PC-3 (cell line): ENCODE data around the gene RIMBP2. TPM values are rescaled to one million over a fixed set of nuclear protein-coding genes. Genes with fewer than 3 reads are reported as not detected.

Experiments used
- ATAC-seq: fragments of 200-7000 bp; cut with Tn5 transposase; 2 replicates; pipeline ENCODE4 v1.9.1; 2020; ENCODE audit warnings: mild to moderate bottlenecking, moderate library complexity
- BruUV-seq: library from RNA; stranded (reverse); fragments of 400-500 nt; replicated peaks from 2 replicates; lab custom pipeline; 2021; lab: Mats Ljungman, UMichigan
- CTCF ChIA-PET: fragments of 300-600 bp; sonication (Branson Sonifier 250); formaldehyde crosslinking; loops from one replicate; lab custom pipeline; 2022; ENCODE audit warnings: antibody characterized with exemption; lab: Charles Lee
- POLR2A ChIA-PET: fragments of 300-600 bp; sonication (Branson Sonifier 250); formaldehyde crosslinking; loops from one replicate; lab custom pipeline; 2022; ENCODE audit warnings: antibody characterized with exemption; ENCODE audit not compliant: unreplicated experiment; lab: Charles Lee
- DNase-seq: peaks from one replicate; pipeline ENCODE4 v3.0.0-alpha.2; 2015
- H2AFZ ChIP-seq: fragments of 300-600 bp; sonication (generic); 2 replicates; pipeline ENCODE4 v1.6.0; 2016; ENCODE audit warnings: antibody characterized with exemption, low read length
- H3F3A ChIP-seq: fragments of 300-600 bp; sonication (generic); one replicate; pipeline ENCODE4 v1.6.0; 2017; ENCODE audit warnings: antibody characterized with exemption, low read length, control low read depth, mild to moderate bottlenecking; ENCODE audit not compliant: unreplicated experiment
- H3K27ac ChIP-seq: fragments of 300-600 bp; sonication (generic); 2 replicates; pipeline ENCODE4 v1.5.1; 2016; ENCODE audit warnings: mild to moderate bottlenecking, low read length
- H3K27me3 ChIP-seq: fragments of 300-600 bp; sonication (generic); 2 replicates; pipeline ENCODE4 v1.6.1; 2016; ENCODE audit warnings: low read length, mixed read lengths
- H3K36me3 ChIP-seq: fragments of 300-600 bp; sonication (generic); 2 replicates; pipeline ENCODE4 v1.6.1; 2016; ENCODE audit warnings: low read depth, mixed run types, low read length, mixed read lengths
- H3K4me1 ChIP-seq: fragments of 300-600 bp; sonication (generic); 2 replicates; pipeline ENCODE4 v1.5.1; 2016; ENCODE audit warnings: low read length; ENCODE audit not compliant: insufficient read depth
- H3K4me2 ChIP-seq: fragments of 300-600 bp; sonication (generic); 2 replicates; pipeline ENCODE4 v1.6.0; 2016; ENCODE audit warnings: low read length
- H3K4me3 ChIP-seq: fragments of 300-600 bp; sonication (generic); 2 replicates; pipeline ENCODE4 v1.5.1; 2016; ENCODE audit warnings: mild to moderate bottlenecking, low read length, mixed read lengths
- H3K79me2 ChIP-seq: fragments of 300-600 bp; sonication (generic); 2 replicates; pipeline ENCODE4 v1.6.1; 2017; ENCODE audit warnings: low read length, mixed read lengths
- H3K9ac ChIP-seq: fragments of 300-600 bp; sonication (generic); 2 replicates; pipeline ENCODE4 v1.6.0; 2016; ENCODE audit warnings: mild to moderate bottlenecking, low read length
- H3K9me2 ChIP-seq: fragments of 300-600 bp; sonication (generic); replicated peaks from 2 replicates; pipeline ENCODE4 v1.6.1; 2016; ENCODE audit warnings: mixed run types, low read length, mixed read lengths
- H3K9me3 ChIP-seq: fragments of 300-600 bp; sonication (generic); 2 replicates; pipeline ENCODE4 v1.6.1; 2016; ENCODE audit warnings: low read length, mixed read lengths
- H4K20me1 ChIP-seq: fragments of 300-600 bp; sonication (generic); 2 replicates; pipeline ENCODE4 v1.6.1; 2016; ENCODE audit warnings: low read length, mixed read lengths
- EZH2 ChIP-seq: fragments of 300-600 bp; sonication (generic); IDR thresholded peaks from one replicate; pipeline ENCODE4 v1.6.1; 2017; ENCODE audit warnings: antibody characterized with exemption, mild to moderate bottlenecking, low read length; ENCODE audit not compliant: unreplicated experiment
- EZH2phosphoT487 ChIP-seq: fragments of 300-600 bp; sonication (generic); IDR thresholded peaks from 2 replicates; pipeline ENCODE4 v1.6.1; 2018; ENCODE audit warnings: mild to moderate bottlenecking, antibody characterized with exemption, low read length, borderline replicate concordance
- intact Hi-C: fragments of 100-400 bp; cut with micrococcal nuclease; formaldehyde crosslinking; loops from 2 replicates; pipeline ENCODE4 v1.9.0; 2023
- total RNA-seq: library from RNA; depleted of rRNA; stranded (reverse); fragments of >200 nt; gene quantifications from 2 replicates; pipeline ENCODE4 v1.2.3, GENCODE V29; 2014
- TF ChIP-seq, protein P1 (sequence below): fragments of 300-600 bp; sonication (generic); conservative IDR thresholded peaks from 2 replicates; pipeline ENCODE4 v1.5.1; 2017; ENCODE audit warnings: antibody characterized with exemption, low read depth, mild to moderate bottlenecking, low read length

Gene RIMBP2
- total RNA-seq, 1 experiment from 2014 or later: not detected

DNA sequence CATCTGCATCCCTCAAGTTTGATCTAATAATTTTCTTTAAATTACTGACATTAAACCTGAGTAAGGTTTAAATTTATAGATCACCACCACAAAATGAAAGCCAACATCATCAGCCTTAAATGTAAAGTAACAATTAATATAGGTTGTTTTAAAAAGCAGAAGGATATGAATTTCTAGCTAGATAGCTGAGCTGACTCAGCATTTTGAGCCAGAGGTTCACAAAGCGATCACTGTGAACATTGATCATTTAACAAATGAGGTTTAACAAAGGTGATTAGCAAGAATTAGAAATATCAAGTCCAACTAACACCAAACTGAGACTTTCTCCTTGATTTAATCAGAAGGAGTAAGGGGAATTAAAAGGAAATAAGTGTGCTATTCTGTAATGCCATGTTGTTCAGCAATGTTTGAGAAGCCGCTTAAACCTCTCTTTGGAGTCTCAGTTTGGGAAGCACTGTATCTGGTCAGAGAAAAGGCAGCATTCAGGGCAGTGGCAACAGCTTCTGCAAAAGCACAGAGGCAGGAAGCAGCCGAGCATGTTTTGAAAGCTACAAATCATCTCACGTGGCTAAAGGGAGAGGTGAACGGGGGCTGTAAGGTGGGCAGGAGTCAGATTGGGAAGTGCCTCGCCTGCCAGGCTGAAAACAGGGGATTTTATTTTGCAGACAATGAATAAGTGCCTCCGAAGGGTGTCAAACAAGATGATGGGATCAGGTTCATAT, 19.6 kb downstream of the RIMBP2 start:
- Histone ChIP-seq H3K27ac (no peak overlapping the region), H3K9me3 (no peaks in the 10 kb centered on the region), H2AFZ (no peak overlapping the region), H3K9me2 (no peaks in the 10 kb centered on the region), H3K4me3 (no peak overlapping the region), H3K4me2 (no peak overlapping the region), H3F3A (no peaks in the 10 kb centered on the region), H3K4me1 (no peaks in the 10 kb centered on the region), H3K27me3 (no peaks in the 10 kb centered on the region), H3K36me3 (no peaks in the 10 kb centered on the region), H3K9ac (no peak overlapping the region), H3K79me2 (no peaks in the 10 kb centered on the region), H4K20me1 (no peaks in the 10 kb centered on the region)
- intact Hi-C loops: no loop called here
- POLR2A ChIA-PET: no interaction called here
- BruUV-seq: no TSS peak
- CTCF ChIA-PET: no interaction called here
- DNase-seq: no peak
- TF ChIP-seq EZH2phosphoT487: no peak
- no peak for TF ChIP-seq EZH2
- TF ChIP-seq, protein P1, sequence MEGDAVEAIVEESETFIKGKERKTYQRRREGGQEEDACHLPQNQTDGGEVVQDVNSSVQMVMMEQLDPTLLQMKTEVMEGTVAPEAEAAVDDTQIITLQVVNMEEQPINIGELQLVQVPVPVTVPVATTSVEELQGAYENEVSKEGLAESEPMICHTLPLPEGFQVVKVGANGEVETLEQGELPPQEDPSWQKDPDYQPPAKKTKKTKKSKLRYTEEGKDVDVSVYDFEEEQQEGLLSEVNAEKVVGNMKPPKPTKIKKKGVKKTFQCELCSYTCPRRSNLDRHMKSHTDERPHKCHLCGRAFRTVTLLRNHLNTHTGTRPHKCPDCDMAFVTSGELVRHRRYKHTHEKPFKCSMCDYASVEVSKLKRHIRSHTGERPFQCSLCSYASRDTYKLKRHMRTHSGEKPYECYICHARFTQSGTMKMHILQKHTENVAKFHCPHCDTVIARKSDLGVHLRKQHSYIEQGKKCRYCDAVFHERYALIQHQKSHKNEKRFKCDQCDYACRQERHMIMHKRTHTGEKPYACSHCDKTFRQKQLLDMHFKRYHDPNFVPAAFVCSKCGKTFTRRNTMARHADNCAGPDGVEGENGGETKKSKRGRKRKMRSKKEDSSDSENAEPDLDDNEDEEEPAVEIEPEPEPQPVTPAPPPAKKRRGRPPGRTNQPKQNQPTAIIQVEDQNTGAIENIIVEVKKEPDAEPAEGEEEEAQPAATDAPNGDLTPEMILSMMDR: no peak
- no peak for ATAC-seq

DNA sequence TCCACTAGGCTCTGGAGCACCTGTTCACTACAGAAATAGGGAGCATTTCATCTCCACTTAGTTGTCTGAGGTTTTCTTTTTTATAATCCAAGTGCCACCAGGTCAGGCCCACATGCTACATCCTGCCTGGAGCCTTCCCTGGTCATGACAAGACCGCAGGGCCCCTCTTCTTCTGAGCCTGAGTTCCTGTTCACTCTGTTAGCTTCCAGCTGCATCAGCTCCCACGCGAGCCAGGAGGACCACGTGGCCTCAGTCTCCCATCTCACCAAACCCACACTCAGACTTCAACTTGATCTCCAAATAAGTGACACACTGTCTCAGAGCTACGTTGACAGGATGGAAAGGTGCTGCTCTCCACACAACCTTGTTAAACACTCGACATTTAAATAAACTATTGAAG, 21.0 kb downstream of the RIMBP2 start:
- ChIA-PET POLR2A (no interaction called here), CTCF (no interaction called here)
- Histone ChIP-seq H3F3A (no peaks in the 10 kb centered on the region), H3K4me1 (no peaks in the 10 kb centered on the region), H3K27ac (no peak overlapping the region), H2AFZ (no peak overlapping the region), H3K4me2 (no peak overlapping the region), H3K36me3 (no peaks in the 10 kb centered on the region), H3K27me3 (no peaks in the 10 kb centered on the region), H3K9me2 (no peaks in the 10 kb centered on the region), H4K20me1 (no peaks in the 10 kb centered on the region), H3K9me3 (no peaks in the 10 kb centered on the region), H3K79me2 (no peaks in the 10 kb centered on the region), H3K9ac (no peak overlapping the region), H3K4me3 (no peak overlapping the region)
- no TSS peak for BruUV-seq
- intact Hi-C loops: no loop called here
- no peak for ATAC-seq
- DNase-seq: no peak
- no peak for TF ChIP-seq EZH2phosphoT487
- TF ChIP-seq, protein P1: no peak
- TF ChIP-seq EZH2: no peak
